HL-60 (cell line): ENCODE results near the gene TMEM151B.

Experiments
- DNase-seq, 2 experiments: peaks; one replicate each; pipeline ENCODE4 v3.0.0-alpha.2; 2010 to 2020; ENCODE audit warnings: low read depth in 1 of 2, low spot score in 1 of 2
- H3K27ac ChIP-seq: fragments of 250-450 bp; sonication (Bioruptor Pico); replicated peaks from 2 replicates; pipeline ENCODE4 v1.5.1; 2020; ENCODE audit warnings: mild to moderate bottlenecking, moderate library complexity
- H3K27me3 ChIP-seq: fragments of 250-450 bp; sonication (Bioruptor Pico); 2 replicates; pipeline ENCODE4 v1.5.1; 2021; ENCODE audit warnings: mild to moderate bottlenecking, moderate library complexity; ENCODE audit not compliant: insufficient read depth, poor library complexity, severe bottlenecking
- H3K4me3 ChIP-seq: replicated peaks from 2 replicates; pipeline ENCODE4 v1.5.1; 2011; ENCODE audit warnings: mild to moderate bottlenecking, control low read depth, low read length; ENCODE audit not compliant: insufficient read depth
- GABPA ChIP-seq: IDR thresholded peaks from 2 replicates; pipeline ENCODE4 v1.6.1; 2012; ENCODE audit warnings: low read depth
- POLR2AphosphoS5 ChIP-seq: IDR thresholded peaks from 2 replicates; pipeline ENCODE4 v1.6.1; 2012; ENCODE audit warnings: low read depth
- SPI1 ChIP-seq: IDR thresholded peaks from 2 replicates; pipeline ENCODE4 v1.6.1; 2012; ENCODE audit warnings: low read depth, mild to moderate bottlenecking, borderline replicate concordance
- TF ChIP-seq, protein P1 (sequence below): IDR thresholded peaks from 2 replicates; pipeline ENCODE4 v1.6.1; 2012; ENCODE audit warnings: low read depth; ENCODE audit not compliant: insufficient replicate concordance
- TF ChIP-seq, protein P2 (sequence below): IDR thresholded peaks from one replicate; pipeline ENCODE4 v1.5.1; 2011; ENCODE audit warnings: low read length, control low read depth, inconsistent platforms; ENCODE audit not compliant: insufficient read depth

The TMEM151B gene

DNA sequence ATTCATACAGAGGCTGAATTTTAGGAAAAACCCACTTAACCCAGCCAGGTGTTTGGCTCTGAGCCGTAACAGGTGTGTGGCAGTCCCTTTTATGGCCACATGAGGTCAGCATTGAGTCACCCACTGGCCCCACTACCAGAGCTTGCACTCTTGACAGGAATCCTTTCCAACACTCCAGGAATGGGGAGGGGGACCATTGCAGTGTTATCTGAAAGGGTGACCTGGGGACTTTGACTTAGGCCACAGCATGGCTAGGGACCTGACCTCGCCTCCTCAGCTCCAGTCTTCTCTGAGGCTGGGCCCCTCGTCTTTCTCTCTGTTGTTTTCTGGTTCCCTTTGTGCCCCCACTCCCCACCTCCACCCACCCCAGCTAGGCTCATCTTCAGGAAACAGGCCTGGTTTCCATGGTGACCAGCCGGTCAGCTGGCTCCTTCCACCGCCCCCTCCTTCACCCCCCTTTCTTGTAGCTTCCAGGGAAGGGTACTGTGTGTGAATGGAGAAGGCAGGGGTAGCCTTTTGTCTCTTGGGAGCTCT lies 2.1 kb upstream of the TMEM151B start:
- DNase-seq: no peak

DNA sequence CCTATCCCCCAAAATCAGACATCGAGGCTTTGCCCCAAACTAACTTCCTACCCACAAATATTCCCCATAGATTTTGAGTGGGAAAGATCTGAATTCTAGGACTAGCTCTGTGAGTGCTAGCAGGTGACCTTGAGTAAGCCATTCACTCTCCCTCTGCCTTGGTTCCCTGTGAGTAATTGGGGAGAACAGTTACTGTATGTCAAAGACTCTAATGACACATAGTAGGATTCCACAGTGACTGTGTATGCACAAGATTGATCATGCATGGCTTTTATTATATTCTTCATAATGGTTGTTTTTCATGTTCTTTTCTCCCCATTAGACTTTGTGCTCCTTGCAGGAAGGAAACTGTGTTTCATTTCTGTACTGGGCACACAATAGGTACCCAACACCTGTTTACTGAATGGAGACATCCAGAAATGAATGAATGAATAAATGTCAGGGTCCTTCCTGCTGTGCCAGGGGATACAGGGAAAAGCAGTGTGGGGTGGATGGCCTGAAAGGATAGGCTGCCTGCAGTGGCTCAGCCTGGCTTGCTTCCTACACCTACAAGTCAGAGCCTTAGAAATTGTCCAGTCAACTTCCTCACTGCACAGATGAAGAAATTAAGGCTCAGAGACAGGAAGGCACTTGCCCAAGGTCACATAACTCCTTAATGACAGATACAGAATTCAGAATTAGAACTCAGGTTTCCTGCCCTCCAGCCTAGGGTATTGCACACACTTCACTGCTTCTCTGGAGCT lies 901 bp upstream of the TMEM151B start:
- Histone ChIP-seq H3K27me3 (peaks cover 34% of the 10 kb centered on the region), H3K4me3 (no peak overlapping the region), H3K27ac (no peak overlapping the region)
- no peak for DNase-seq
- peak; percentile 45; the same call in 1 of the 2 replicates for TF ChIP-seq SPI1
- TF ChIP-seq, protein P1, sequence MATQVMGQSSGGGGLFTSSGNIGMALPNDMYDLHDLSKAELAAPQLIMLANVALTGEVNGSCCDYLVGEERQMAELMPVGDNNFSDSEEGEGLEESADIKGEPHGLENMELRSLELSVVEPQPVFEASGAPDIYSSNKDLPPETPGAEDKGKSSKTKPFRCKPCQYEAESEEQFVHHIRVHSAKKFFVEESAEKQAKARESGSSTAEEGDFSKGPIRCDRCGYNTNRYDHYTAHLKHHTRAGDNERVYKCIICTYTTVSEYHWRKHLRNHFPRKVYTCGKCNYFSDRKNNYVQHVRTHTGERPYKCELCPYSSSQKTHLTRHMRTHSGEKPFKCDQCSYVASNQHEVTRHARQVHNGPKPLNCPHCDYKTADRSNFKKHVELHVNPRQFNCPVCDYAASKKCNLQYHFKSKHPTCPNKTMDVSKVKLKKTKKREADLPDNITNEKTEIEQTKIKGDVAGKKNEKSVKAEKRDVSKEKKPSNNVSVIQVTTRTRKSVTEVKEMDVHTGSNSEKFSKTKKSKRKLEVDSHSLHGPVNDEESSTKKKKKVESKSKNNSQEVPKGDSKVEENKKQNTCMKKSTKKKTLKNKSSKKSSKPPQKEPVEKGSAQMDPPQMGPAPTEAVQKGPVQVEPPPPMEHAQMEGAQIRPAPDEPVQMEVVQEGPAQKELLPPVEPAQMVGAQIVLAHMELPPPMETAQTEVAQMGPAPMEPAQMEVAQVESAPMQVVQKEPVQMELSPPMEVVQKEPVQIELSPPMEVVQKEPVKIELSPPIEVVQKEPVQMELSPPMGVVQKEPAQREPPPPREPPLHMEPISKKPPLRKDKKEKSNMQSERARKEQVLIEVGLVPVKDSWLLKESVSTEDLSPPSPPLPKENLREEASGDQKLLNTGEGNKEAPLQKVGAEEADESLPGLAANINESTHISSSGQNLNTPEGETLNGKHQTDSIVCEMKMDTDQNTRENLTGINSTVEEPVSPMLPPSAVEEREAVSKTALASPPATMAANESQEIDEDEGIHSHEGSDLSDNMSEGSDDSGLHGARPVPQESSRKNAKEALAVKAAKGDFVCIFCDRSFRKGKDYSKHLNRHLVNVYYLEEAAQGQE: no peak

More for the DNA sequence above, 2.1 kb upstream of the TMEM151B start:
- H3K27me3 ChIP-seq: peaks cover 27% of the 10 kb centered on the region
- no peak overlapping the region for H3K27ac ChIP-seq
- TF ChIP-seq GABPA (no peak), POLR2AphosphoS5 (no peak), SPI1 (no peak)
- TF ChIP-seq, protein P2, sequence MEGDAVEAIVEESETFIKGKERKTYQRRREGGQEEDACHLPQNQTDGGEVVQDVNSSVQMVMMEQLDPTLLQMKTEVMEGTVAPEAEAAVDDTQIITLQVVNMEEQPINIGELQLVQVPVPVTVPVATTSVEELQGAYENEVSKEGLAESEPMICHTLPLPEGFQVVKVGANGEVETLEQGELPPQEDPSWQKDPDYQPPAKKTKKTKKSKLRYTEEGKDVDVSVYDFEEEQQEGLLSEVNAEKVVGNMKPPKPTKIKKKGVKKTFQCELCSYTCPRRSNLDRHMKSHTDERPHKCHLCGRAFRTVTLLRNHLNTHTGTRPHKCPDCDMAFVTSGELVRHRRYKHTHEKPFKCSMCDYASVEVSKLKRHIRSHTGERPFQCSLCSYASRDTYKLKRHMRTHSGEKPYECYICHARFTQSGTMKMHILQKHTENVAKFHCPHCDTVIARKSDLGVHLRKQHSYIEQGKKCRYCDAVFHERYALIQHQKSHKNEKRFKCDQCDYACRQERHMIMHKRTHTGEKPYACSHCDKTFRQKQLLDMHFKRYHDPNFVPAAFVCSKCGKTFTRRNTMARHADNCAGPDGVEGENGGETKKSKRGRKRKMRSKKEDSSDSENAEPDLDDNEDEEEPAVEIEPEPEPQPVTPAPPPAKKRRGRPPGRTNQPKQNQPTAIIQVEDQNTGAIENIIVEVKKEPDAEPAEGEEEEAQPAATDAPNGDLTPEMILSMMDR: peak; percentile 88
- TF ChIP-seq, protein P1: no peak
- H3K4me3 ChIP-seq: no peak overlapping the region

DNA sequence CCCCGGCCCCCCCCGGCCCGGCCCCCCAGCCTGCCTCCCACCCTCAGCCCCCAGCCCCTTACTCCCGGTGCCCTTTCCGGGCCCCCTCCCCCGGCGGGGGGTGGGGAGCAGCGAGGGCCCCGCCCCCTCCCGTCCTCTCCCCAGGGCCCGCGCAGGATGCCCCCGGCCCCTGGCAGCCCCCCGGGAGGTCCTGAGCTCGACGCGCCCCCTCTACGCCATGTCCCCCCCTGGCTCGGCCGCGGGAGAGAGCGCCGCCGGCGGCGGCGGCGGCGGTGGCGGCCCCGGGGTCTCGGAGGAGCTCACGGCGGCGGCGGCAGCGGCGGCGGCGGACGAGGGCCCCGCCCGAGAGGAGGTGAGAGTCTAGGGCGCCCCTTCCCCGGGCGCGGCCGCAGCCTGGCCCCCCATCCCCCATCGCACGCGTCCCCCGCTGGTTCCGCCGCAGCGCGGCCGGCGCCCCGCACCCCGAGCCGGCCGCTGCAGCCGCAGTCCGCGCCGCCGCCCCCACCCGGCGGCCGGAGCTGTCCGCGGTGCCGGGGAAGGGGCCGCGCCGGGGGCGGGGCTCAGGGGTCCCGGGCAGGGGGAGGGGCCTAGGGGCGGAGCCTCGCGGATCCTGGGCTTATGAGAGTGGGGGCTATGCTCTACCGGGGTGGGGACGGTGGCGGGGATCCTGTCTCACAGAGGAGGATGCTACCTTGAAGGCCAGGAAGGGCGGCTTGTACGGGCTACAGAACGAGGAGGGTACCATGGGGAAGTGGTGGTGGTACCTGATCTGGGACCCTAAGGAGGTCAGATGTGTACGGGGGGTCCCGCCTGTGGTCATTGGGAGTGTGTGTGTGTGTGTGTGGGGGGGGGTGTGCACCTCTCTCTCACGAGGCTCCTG lies 516 bp downstream of the TMEM151B start:
- peaks cover 47% of the 10 kb centered on the region for H3K27me3 ChIP-seq
- TF ChIP-seq, protein P1: peak; percentile 85
- TF ChIP-seq GABPA: no peak
- TF ChIP-seq, protein P2: no peak
- TF ChIP-seq SPI1: no peak
- no peak for TF ChIP-seq POLR2AphosphoS5
- DNase-seq: no peak
- H3K27ac ChIP-seq: no peak overlapping the region
- H3K4me3 ChIP-seq: no peak overlapping the region; the same call in 1 of the 2 replicates
